Measurements from ENCODE around the gene NBPF3. TPM values are rescaled to one million over a fixed set of nuclear protein-coding genes. Genes with fewer than 3 reads are reported as not detected.
"Not testable (repeated sequence)": the region's sequence is repeated elsewhere in the genome, so short reads cannot be mapped to it uniquely, and the experiment has no call there.

NBPF3 gene
- total RNA-seq, 4 donors from 2014 or later, result 6.4 to 16.3 (median 11.3) TPM

DNA sequence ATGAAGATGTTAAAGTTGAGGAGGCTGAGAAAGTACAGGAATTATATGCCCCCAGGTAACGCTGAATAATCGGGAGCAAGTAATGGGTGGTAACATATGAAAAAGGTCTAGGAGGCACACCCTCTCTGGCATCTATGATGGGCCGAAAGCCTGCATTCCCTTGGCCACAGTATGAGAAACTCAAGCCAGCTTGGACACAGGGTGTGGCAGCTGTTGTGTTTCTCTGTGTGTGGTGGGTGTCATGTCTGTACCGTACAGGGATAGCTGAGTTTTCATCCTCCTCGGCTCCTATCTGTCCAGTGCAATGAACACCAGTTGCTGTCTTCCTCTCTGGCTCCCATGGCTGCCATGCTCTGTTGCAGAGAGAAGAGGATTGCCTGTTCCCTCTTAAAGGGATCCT, 32.9 kb downstream of the NBPF3 start:
- Histone ChIP-seq H3K9me3 (no peaks in the 10 kb centered on the region), H3K4me3 (no peak overlapping the region), H3K27ac (no peak overlapping the region), H3K36me3 (peaks cover 0 to 79% of the 10 kb centered on the region in 2 donors), H3K27me3 (no peaks in the 10 kb centered on the region), H3K4me1 (no peaks in the 10 kb centered on the region)
- WGBS, 2 donors (ENCODE audit: low coverage in 1 of 2), result 84 to 90% methylated on average over 3 to 4 of the region's 5 CpGs
- TF ChIP-seq POLR2A (IDR thresholded peaks at IDR 0.05), result no peak
- TF ChIP-seq EP300 (IDR thresholded peaks at IDR 0.05), result no peak
- TF ChIP-seq, protein P1, sequence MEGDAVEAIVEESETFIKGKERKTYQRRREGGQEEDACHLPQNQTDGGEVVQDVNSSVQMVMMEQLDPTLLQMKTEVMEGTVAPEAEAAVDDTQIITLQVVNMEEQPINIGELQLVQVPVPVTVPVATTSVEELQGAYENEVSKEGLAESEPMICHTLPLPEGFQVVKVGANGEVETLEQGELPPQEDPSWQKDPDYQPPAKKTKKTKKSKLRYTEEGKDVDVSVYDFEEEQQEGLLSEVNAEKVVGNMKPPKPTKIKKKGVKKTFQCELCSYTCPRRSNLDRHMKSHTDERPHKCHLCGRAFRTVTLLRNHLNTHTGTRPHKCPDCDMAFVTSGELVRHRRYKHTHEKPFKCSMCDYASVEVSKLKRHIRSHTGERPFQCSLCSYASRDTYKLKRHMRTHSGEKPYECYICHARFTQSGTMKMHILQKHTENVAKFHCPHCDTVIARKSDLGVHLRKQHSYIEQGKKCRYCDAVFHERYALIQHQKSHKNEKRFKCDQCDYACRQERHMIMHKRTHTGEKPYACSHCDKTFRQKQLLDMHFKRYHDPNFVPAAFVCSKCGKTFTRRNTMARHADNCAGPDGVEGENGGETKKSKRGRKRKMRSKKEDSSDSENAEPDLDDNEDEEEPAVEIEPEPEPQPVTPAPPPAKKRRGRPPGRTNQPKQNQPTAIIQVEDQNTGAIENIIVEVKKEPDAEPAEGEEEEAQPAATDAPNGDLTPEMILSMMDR (IDR thresholded peaks at IDR 0.05), result no peak
- TF ChIP-seq POLR2AphosphoS5 (IDR thresholded peaks at IDR 0.05), result no peak
- ATAC-seq, result no peak

DNA sequence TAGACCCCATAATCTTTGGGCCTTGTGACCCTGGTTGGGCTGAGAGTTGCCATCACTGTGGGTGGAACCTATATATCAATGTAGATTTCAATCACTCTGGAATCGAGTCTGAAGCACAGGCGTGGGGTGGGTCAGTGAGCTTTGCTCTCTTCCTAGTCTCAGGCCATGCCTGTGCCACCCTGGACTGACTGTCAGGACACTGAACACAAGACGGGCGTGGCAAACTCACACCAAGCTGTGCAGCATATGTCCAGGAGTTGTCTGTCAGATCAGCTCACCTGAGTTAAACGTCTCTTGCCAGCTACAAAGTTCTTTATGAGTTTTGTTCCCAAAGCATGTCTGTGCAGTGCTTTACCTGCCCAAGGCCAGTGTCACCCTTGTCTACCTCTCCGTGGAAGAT, 38.4 kb downstream of the NBPF3 start:
- 88 to 90% methylated on average over 2 to 6 of the region's 6 CpGs for WGBS, 2 donors (ENCODE audit: low coverage in 1 of 2)
- H3K36me3 ChIP-seq, result peaks cover 0 to 68% of the 10 kb centered on the region in 2 donors
- H3K4me1 ChIP-seq, result no peaks in the 10 kb centered on the region
- no peaks in the 10 kb centered on the region for H3K9me3 ChIP-seq
- TF ChIP-seq POLR2A (IDR thresholded peaks at IDR 0.05), result no peak
- TF ChIP-seq EP300 (IDR thresholded peaks at IDR 0.05), result no peak
- no peak for TF ChIP-seq POLR2AphosphoS5 (IDR thresholded peaks at IDR 0.05)
- TF ChIP-seq, protein P1 (IDR thresholded peaks at IDR 0.05), result no peak
- H3K27me3 ChIP-seq, result no peaks in the 10 kb centered on the region
- no peak overlapping the region for H3K4me3 ChIP-seq
- no peak for ATAC-seq
- H3K27ac ChIP-seq, result no peak overlapping the region

DNA sequence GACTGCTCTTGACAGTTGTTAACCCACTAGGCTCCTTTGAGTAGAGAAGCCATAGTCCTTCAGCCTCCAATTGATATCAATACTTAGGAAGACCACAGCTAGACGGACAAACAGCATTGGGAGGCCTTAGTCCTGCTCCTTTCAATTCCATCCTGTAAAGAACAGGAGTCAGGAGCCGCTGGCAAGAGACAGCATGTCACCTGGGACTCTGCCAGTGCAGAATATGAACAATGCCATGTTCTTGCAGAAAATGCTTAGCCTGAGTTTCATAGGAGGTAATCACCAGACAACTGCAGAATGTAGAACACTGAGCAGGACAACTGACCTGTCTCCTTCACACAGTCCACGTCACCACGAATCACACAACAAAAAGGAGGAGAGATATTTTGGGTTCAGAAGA, 43.9 kb downstream of the NBPF3 start:
- Histone ChIP-seq H3K36me3 (peaks cover 0 to 26% of the 10 kb centered on the region in 2 donors), H3K27me3 (peaks cover 21% of the 10 kb centered on the region)
- H3K4me1 ChIP-seq, H3K27ac ChIP-seq, H3K9me3 ChIP-seq, ATAC-seq, H3K4me3 ChIP-seq: not testable (repeated sequence)
- no CpG with 5 or more reads among the region's 4 CpGs for whole genome bisulfite sequencing, 2 donors (ENCODE audit: low coverage in 1 of 2)

DNA sequence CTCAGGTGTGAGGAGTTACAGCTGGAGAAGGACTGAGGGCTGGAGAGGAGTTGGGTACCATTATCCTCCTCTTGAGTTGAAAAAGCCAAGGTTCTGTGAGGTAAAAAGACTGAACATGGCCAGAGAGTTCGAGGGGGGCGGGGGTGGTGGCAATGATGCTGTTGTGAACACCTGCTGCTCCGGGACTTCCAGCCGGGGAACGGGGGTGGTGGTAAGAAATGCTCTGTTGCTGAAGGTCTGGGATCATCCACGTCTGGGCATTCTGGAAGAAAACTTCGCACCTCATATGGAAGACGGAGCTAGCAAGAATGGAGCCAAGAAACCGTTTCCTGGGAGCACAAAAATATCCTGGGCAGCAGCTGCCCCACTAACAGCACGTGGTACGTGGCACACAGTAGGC, 49.2 kb downstream of the NBPF3 start:
- 67 to 71% methylated on average over 5 to 8 of the region's 11 CpGs for WGBS, 2 donors (ENCODE audit: low coverage in 1 of 2)
- no peak overlapping the region for H3K4me3 ChIP-seq

DNA sequence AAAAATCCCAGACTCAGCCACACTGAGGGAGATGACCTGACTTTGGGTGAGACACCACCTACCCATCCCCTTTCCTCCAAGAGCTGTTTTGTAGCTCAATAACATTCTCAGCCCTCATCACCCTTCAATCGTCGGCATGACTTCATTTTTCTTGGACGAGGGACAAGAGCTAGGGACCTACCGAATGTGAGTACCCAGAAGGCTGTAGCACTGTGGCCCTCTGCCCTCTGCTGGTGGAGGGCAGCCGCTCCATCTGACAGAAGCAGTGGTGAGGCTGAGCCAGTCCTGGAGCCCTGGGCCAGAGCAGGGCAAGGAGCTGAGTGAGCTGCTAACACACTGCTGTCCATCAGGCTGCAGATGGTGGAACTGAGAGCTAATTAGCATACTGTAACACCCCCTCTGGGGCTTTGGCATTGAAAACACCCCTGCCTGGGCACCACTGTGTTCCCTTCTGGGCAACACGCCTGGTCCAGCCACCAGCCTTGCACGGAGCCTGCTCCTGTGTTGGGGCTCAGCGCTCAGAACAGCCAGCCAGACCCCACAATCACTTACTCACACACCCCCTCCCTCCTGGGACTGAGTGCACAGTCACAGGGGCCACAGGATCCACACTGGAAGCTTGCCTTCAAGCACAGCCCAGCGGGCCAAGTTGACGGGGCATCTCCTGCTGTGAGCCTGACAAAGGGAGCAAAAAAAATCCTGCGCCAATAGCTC, 51.0 kb downstream of the NBPF3 start:
- no peaks in the 10 kb centered on the region for H3K9me3 ChIP-seq
- peaks cover 0 to 6% (median 0%) of the 10 kb centered on the region in 3 donors for H3K4me1 ChIP-seq
- H3K4me3 ChIP-seq, result no peak overlapping the region
- H3K27me3 ChIP-seq, result peaks cover 52% of the 10 kb centered on the region
- 80 to 100% methylated on average over 1 to 2 of the region's 11 CpGs for WGBS, 2 donors (ENCODE audit: low coverage in 1 of 2)
- H3K27ac ChIP-seq, result no peak overlapping the region
- H3K36me3 ChIP-seq, result no peaks in the 10 kb centered on the region
- TF ChIP-seq, protein P1 (IDR thresholded peaks at IDR 0.05), result peak in 2 of 4 experiments; percentile 5 to 60
- no peak for TF ChIP-seq EP300 (IDR thresholded peaks at IDR 0.05)
- no peak for ATAC-seq

More for the DNA sequence above, 49.2 kb downstream of the NBPF3 start:
- no peak overlapping the region for H3K27ac ChIP-seq
- peaks cover 0 to 6% (median 0%) of the 10 kb centered on the region in 3 donors for H3K4me1 ChIP-seq
- peaks cover 52% of the 10 kb centered on the region for H3K27me3 ChIP-seq
- no peak for ATAC-seq
- H3K9me3 ChIP-seq, result no peaks in the 10 kb centered on the region
- TF ChIP-seq POLR2A (IDR thresholded peaks at IDR 0.05) (no peak), POLR2AphosphoS5 (IDR thresholded peaks at IDR 0.05) (no peak), EP300 (IDR thresholded peaks at IDR 0.05) (no peak)
- TF ChIP-seq, protein P1 (IDR thresholded peaks at IDR 0.05), result no peak
- H3K36me3 ChIP-seq, result no peaks in the 10 kb centered on the region

Data from gastroesophageal sphincter (tissue), 4 donors.